Body of pancreas (tissue), 4 donors: ENCODE measurements around the gene SPATS2. TPM values are rescaled to one million over a fixed set of nuclear protein-coding genes. Genes with fewer than 3 reads are reported as not detected.

Experiments used
- ATAC-seq: fragments of 150-250 bp; one replicate; pipeline ENCODE4 v1.9.1; 2016
- DNase-seq, 4 donors: peaks; one replicate each; pipeline ENCODE4 v3.0.0-alpha.2; 2019
- H3K27ac ChIP-seq, 4 donors: fragments of 200-600 bp; sonication (generic); 1 replicate in 3 of 4; 2 replicates in 1 of 4; pipeline versions ENCODE4 v1.5.1 to v1.6.1; 2016 to 2019; ENCODE audit warnings: mild to moderate bottlenecking in 1 of 4, mixed read lengths in 1 of 4, moderate library complexity in 1 of 4
- H3K27me3 ChIP-seq, 2 donors: fragments of 200-600 bp; sonication (generic); one replicate each; pipeline ENCODE4 v1.6.0; 2016; ENCODE audit warnings: mild to moderate bottlenecking in 1 of 2
- H3K36me3 ChIP-seq, 2 donors: fragments of 200-600 bp; sonication (generic); replicated peaks in 1 of 2; 2 replicates each; pipeline ENCODE4 v1.5.1; 2016; ENCODE audit warnings: low read depth in 2 of 2; ENCODE audit not compliant: insufficient read depth in 1 of 2
- H3K4me1 ChIP-seq: fragments of 200-600 bp; sonication (generic); one replicate; pipeline ENCODE4 v1.6.0; 2016
- H3K4me3 ChIP-seq, 2 donors: fragments of 200-600 bp; sonication (generic); 1 replicate in 1 of 2; 2 replicates in 1 of 2; pipeline ENCODE4 v1.5.1; 2016 to 2019
- H3K9me3 ChIP-seq, 3 donors: fragments of 200-600 bp; sonication (generic); 1 replicate in 2 of 3; 2 replicates in 1 of 3; pipeline ENCODE4 v1.5.1; 2016
- CTCF ChIP-seq, 7 experiments: fragments of 450-650 bp in 4 of 7; fragments of 200-600 bp in 3 of 7; sonication (generic) in 3 of 7; IDR thresholded peaks; one replicate each; pipeline ENCODE4 v1.5.1; 2016 to 2019; ENCODE audit warnings: antibody characterized with exemption in 7 of 7
- POLR2A ChIP-seq, 3 donors: fragments of 450-650 bp; IDR thresholded peaks; one replicate each; pipeline ENCODE4 v1.6.1; 2016; ENCODE audit warnings: antibody characterized with exemption in 3 of 3, mild to moderate bottlenecking in 2 of 3
- WGBS, 2 donors: methylation state at CpG; one replicate each; pipeline ENCODE4 v1.1.5; 2017; 5-methylcytosine and 5-hydroxymethylcytosine counted together
- intact Hi-C: fragments of 100-400 bp; cut with DNase I; formaldehyde crosslinking; loops from one replicate; pipeline ENCODE4 v1.15.1; 2023
- total RNA-seq, 2 donors: library from RNA; depleted of rRNA; stranded (reverse); fragments of >200 nt; gene quantifications; one replicate each; pipeline ENCODE4 v1.1.0, GENCODE V29; 2016

SPATS2 gene
- total RNA-seq, 2 donors from 2014 or later = 10.9 to 17.5 TPM

GRCh38 chr12:49552425-49552824 is 185.2 kb downstream of the SPATS2 start:
- Histone ChIP-seq H3K9me3 (no peaks in the 10 kb centered on the region), H3K27me3 (no peaks in the 10 kb centered on the region), H3K27ac (peak overlapping the region in 3 of 4 donors; percentile 16 to 50 (median 20)), H3K4me1 (peaks cover 28% of the 10 kb centered on the region), H3K4me3 (no peak overlapping the region), H3K36me3 (peaks cover 0 to 2% of the 10 kb centered on the region in 2 donors)
- DNase-seq (no peak), ATAC-seq (no peak)
- TF ChIP-seq CTCF (IDR thresholded peaks at IDR 0.05) (no peak), POLR2A (IDR thresholded peaks at IDR 0.05) (no peak)
- WGBS, 2 donors = 76 to 77% methylated on average over 9 of the region's 9 CpGs
- intact Hi-C loops = no loop called here

GRCh38 chr12:49552899-49553298 is 185.6 kb downstream of the SPATS2 start:
- no peak for ATAC-seq
- intact Hi-C loops = no loop called here
- WGBS, 2 donors = 80 to 93% methylated on average over 8 of the region's 8 CpGs

GRCh38 chr12:49553512-49554088 is 186.3 kb downstream of the SPATS2 start:
- WGBS, 2 donors = 51 to 60% methylated on average over 2 of the region's 2 CpGs
- no peak for DNase-seq
- TF ChIP-seq CTCF (IDR thresholded peaks at IDR 0.05) (peak in 6 of 7 experiments; percentile 20 to 73 (median 54)), POLR2A (IDR thresholded peaks at IDR 0.05) (no peak)
- Histone ChIP-seq H3K36me3 (peaks cover 4 to 11% of the 10 kb centered on the region in 2 donors), H3K4me3 (no peak overlapping the region), H3K9me3 (no peaks in the 10 kb centered on the region), H3K27me3 (no peaks in the 10 kb centered on the region), H3K27ac (no peak overlapping the region), H3K4me1 (peaks cover 28% of the 10 kb centered on the region)
- intact Hi-C loops = no loop called here
- no peak for ATAC-seq

More at GRCh38 chr12:49552899-49553298, 185.6 kb downstream of the SPATS2 start:
- Histone ChIP-seq H3K27ac (no peak overlapping the region), H3K9me3 (no peaks in the 10 kb centered on the region), H3K36me3 (peaks cover 0 to 7% of the 10 kb centered on the region in 2 donors), H3K4me3 (no peak overlapping the region), H3K27me3 (no peaks in the 10 kb centered on the region), H3K4me1 (peaks cover 28% of the 10 kb centered on the region)
- TF ChIP-seq POLR2A (IDR thresholded peaks at IDR 0.05) (no peak), CTCF (IDR thresholded peaks at IDR 0.05) (no peak)
- no peak for DNase-seq

GRCh38 chr12:49554266-49554665 is 187.0 kb downstream of the SPATS2 start:
- H3K27me3 ChIP-seq = no peaks in the 10 kb centered on the region
- no peak overlapping the region for H3K4me3 ChIP-seq
- DNase-seq (no peak), ATAC-seq (no peak)
- WGBS, 2 donors = 72 to 74% methylated on average over 12 to 15 of the region's 15 CpGs
- TF ChIP-seq POLR2A (IDR thresholded peaks at IDR 0.05) (no peak), CTCF (IDR thresholded peaks at IDR 0.05) (no peak)
- H3K27ac ChIP-seq = no peak overlapping the region
- intact Hi-C loops = no loop called here
- no peaks in the 10 kb centered on the region for H3K9me3 ChIP-seq
- H3K36me3 ChIP-seq = peaks cover 10 to 17% of the 10 kb centered on the region in 2 donors
- H3K4me1 ChIP-seq = peaks cover 28% of the 10 kb centered on the region
